GM12864 (cell line): ENCODE data around the gene C4BPA.
A peak's percentile ranks its signal among the peaks of the same experiment; 100 is the strongest.

Experiments used
- DNase-seq: peaks from one replicate; pipeline ENCODE4 v3.0.0-alpha.2; 2011; ENCODE audit warnings: low read depth
- H3K4me3 ChIP-seq: 2 replicates; pipeline ENCODE4 v1.5.1; 2011; ENCODE audit warnings: mild to moderate bottlenecking, low read depth, low read length, control low read depth
- CTCF ChIP-seq: IDR thresholded peaks from 2 replicates; pipeline ENCODE4 v1.5.1; 2011; ENCODE audit warnings: low read depth, mild to moderate bottlenecking, moderate library complexity, low read length, control low read depth, inconsistent platforms; ENCODE audit errors: missing control alignments

The C4BPA gene

DNA sequence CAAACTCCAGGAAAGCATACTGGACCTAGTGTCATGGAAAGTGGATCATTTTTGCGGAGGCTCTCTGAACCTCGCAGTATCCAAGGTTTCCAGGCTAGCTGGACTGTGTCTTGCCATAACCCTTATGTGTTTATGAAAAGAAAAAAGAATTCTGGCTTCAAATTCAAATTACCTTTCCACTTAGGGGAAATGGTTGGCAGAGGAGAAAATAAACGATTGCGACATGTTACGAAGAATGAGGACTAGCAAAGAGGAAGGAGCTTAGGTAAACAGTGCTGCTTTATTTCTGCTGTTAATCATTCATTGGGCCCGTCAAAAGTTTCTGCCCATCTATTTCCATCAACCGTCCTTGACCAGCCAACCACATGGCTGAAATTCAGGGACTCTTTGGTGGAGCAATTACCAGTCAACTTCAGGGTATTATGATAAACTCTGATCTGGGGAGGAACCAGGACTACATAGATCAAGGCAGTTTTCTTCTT, at the start of gene C4BPA:
Gene C4BPA (plus strand): TSS at position 342 of the 482 bp plus-strand sequence. CDS start 8,793 bp downstream, outside the sequence.
- no peak for DNase-seq
- H3K4me3 ChIP-seq: no peak within 1 kb of the TSS
- TF ChIP-seq CTCF: no peak

DNA sequence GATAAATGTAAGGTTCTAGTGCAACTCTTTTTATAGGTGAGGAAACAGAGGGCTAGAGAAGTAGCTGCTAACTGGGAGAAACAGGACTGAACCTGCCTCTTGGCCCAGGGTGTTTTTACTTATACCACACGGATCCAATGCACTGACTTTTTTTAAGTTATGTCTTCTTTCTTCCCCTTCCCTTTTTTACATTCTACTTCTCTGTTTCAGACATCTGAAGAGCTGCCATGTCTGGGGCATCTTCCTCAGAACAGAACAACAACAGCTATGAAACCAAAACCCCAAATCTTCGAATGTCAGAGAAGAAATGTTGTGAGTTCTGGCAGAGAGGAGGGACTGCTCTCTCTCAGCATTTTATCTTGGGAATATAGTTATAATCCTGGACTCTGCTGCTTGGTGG, 49.5 kb upstream of the C4BPA start:
- no peak for DNase-seq
- H3K4me3 ChIP-seq: no peak overlapping the region
- no peak for TF ChIP-seq CTCF

- TF ChIP-seq CTCF: no peak
- DNase-seq: no peak
- no peak overlapping the region for H3K4me3 ChIP-seq
These were observed 48.5 kb upstream of the C4BPA start for GRCh38 chr1:207055386-207056001.

DNA sequence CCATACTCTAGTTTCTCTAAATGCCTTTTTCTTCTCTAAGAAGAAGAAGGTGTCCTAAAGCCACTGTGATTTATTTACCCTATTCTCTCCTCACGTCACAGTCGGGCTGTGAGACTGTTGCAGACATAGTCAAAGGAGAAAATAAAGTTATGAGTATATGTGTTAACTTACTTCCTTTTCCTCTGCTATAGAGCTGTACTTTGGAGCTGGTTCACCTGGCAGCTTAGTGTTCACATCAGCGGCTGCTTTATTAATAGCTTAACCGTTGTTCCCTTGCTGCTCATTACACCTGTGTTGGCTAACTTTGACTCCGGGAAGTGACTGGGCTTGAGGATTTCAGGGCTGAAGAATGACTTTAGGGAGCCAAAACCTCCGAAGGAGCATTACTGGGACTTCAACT, 47.4 kb upstream of the C4BPA start:
- TF ChIP-seq CTCF: no peak

DNA sequence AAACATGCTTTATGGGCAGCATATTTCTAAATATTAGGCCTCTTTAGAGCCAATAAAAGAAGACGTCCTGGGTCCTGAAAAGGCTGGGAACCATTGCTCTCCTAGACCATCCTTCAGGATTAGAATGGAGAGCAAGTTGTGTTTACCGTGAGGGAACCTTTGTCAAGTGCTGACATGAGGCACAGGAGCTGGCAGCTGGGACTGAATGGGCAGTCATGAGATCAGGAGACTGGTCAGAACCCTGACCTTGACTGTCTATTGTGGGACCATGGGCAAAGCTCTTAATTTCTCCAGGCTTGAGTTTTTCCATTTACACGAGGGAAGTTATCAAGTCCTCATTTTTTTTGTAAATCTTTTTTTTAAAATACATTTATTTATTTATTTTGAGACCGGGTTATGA, 45.8 kb upstream of the C4BPA start:
- no peak for TF ChIP-seq CTCF
- DNase-seq: no peak
- H3K4me3 ChIP-seq: no peak overlapping the region

More for the DNA sequence above, 47.4 kb upstream of the C4BPA start:
- DNase-seq: no peak
- no peak overlapping the region for H3K4me3 ChIP-seq

- no peak overlapping the region for H3K4me3 ChIP-seq
- peak; percentile 21 for TF ChIP-seq CTCF
- DNase-seq: no peak
These were observed 44.9 kb upstream of the C4BPA start for GRCh38 chr1:207058878-207059867.

- no peak overlapping the region for H3K4me3 ChIP-seq
- no peak for DNase-seq
- TF ChIP-seq CTCF: no peak
These were observed 44.2 kb upstream of the C4BPA start for GRCh38 chr1:207059881-207060280.
